Endothelial cell of umbilical vein (primary cell): Measurements from ENCODE around the gene SH3D19. TPM values are rescaled to one million over a fixed set of nuclear protein-coding genes. Genes with fewer than 3 reads are reported as not detected.

ENCODE experiments used
- BruUV-seq: library from RNA; stranded (reverse); fragments of 400-500 nt; replicated peaks from 2 replicates; lab custom pipeline; 2021; lab: Mats Ljungman, UMichigan
- CTCF ChIA-PET: fragments of 300-600, 350-600 bp; sonication (Branson Sonifier 250); formaldehyde crosslinking; loops from one replicate; lab custom pipeline; 2021; ENCODE audit warnings: antibody characterized with exemption, inconsistent platforms; lab: Charles Lee
- POLR2A ChIA-PET: fragments of 300-600, 350-600 bp; sonication (Branson Sonifier 250); formaldehyde crosslinking; loops from one replicate; lab custom pipeline; 2021; ENCODE audit warnings: antibody characterized with exemption, inconsistent platforms; lab: Charles Lee
- DNase-seq: peaks from one replicate; pipeline ENCODE4 v3.0.0-alpha.2; 2011; ENCODE audit warnings: low read depth, low spot score
- FAIRE-seq: peaks from 2 replicates; lab custom pipeline; 2011; peaks lifted over from hg19 to GRCh38; lab: Jason Lieb, UNC
- H2AFZ ChIP-seq: 2 replicates; pipeline ENCODE4 v1.6.0; 2012; ENCODE audit warnings: low read depth, low read length, control low read depth, inconsistent platforms
- H3K27ac ChIP-seq: 2 replicates; pipeline ENCODE4 v1.5.1; 2011; ENCODE audit warnings: low read depth, mild to moderate bottlenecking, control low read depth, low read length, moderate library complexity; ENCODE audit not compliant: insufficient read depth
- H3K27me3 ChIP-seq, 2 experiments: 2 replicates each; pipeline versions ENCODE4 v1.6.0 to v1.6.1; 2011; ENCODE audit warnings: low read length in 2 of 2, mixed read lengths in 1 of 2; ENCODE audit not compliant: control insufficient read depth in 2 of 2, insufficient read depth in 2 of 2
- H3K36me3 ChIP-seq, 2 experiments: 2 replicates in 1 of 2; 3 replicates in 1 of 2; pipeline ENCODE4 v1.5.1; 2011; ENCODE audit warnings: low read length in 2 of 2, mild to moderate bottlenecking in 1 of 2, moderate library complexity in 1 of 2; ENCODE audit not compliant: control insufficient read depth in 2 of 2, insufficient read depth in 2 of 2; ENCODE audit errors: extremely low read depth in 1 of 2
- H3K4me1 ChIP-seq: 3 replicates; pipeline ENCODE4 v1.5.1; 2011; ENCODE audit warnings: mild to moderate bottlenecking, low read length; ENCODE audit not compliant: control insufficient read depth, insufficient read depth; ENCODE audit errors: extremely low read depth
- H3K4me2 ChIP-seq: 2 replicates; pipeline ENCODE4 v1.6.1; 2011; ENCODE audit warnings: low read length, control low read depth, mixed read lengths; ENCODE audit not compliant: insufficient read depth
- H3K4me3 ChIP-seq, 3 experiments: fragments of 200-600 bp in 1 of 3; sonication (generic), shearing (Covaris generic) in 1 of 3; replicated peaks in 1 of 3; 2 replicates each; pipeline ENCODE4 v1.5.1; 2011 to 2016; ENCODE audit warnings: control low read depth in 3 of 3, low read length in 3 of 3, mild to moderate bottlenecking in 2 of 3, inconsistent platforms in 1 of 3, low read depth in 1 of 3, moderate library complexity in 1 of 3; ENCODE audit not compliant: insufficient read depth in 1 of 3
- H3K79me2 ChIP-seq: 2 replicates; pipeline ENCODE4 v1.6.0; 2012; ENCODE audit warnings: low read length, inconsistent platforms; ENCODE audit not compliant: control insufficient read depth, insufficient read depth
- H3K9ac ChIP-seq: replicated peaks from 2 replicates; pipeline ENCODE3; 2011; ENCODE audit warnings: low read length, control low read depth; ENCODE audit not compliant: insufficient read depth; ENCODE audit errors: extremely low read depth
- H3K9me1 ChIP-seq: replicated peaks from 3 replicates; pipeline ENCODE4 v1.6.0; 2011; ENCODE audit warnings: mild to moderate bottlenecking, low read length; ENCODE audit not compliant: control insufficient read depth, insufficient read depth; ENCODE audit errors: extremely low read depth
- H3K9me3 ChIP-seq: replicated peaks from 2 replicates; pipeline ENCODE4 v1.5.1; 2012; ENCODE audit warnings: low read length, inconsistent platforms; ENCODE audit not compliant: control insufficient read depth, insufficient read depth
- H4K20me1 ChIP-seq: replicated peaks from 2 replicates; pipeline ENCODE3; 2011; ENCODE audit warnings: mild to moderate bottlenecking, low read length; ENCODE audit not compliant: control insufficient read depth, insufficient read depth; ENCODE audit errors: extremely low read depth
- CTCF ChIP-seq, 2 donors: IDR thresholded peaks; 1 replicate in 1 of 2; 2 replicates in 1 of 2; pipeline ENCODE4 v1.5.1; 2011; ENCODE audit warnings: low read length in 2 of 2, mild to moderate bottlenecking in 2 of 2, moderate library complexity in 2 of 2, control low read depth in 1 of 2, inconsistent platforms in 1 of 2, low read depth in 1 of 2; ENCODE audit not compliant: insufficient read depth in 1 of 2; ENCODE audit errors: extremely low read depth in 1 of 2
- EZH2 ChIP-seq: IDR thresholded peaks from 2 replicates; pipeline ENCODE4 v1.6.1; 2012; ENCODE audit warnings: borderline replicate concordance, low read depth, mild to moderate bottlenecking, moderate library complexity, low read length, inconsistent platforms; ENCODE audit not compliant: severe bottlenecking
- FOS ChIP-seq: IDR thresholded peaks from 2 replicates; pipeline ENCODE4 v1.6.1; 2011; ENCODE audit warnings: mild to moderate bottlenecking, low read length, moderate library complexity, borderline replicate concordance; ENCODE audit not compliant: insufficient read depth
- GATA2 ChIP-seq: IDR thresholded peaks from 2 replicates; pipeline ENCODE4 v1.7.0; 2011; ENCODE audit warnings: low read depth, mild to moderate bottlenecking, moderate library complexity, mixed read lengths, low read length; ENCODE audit not compliant: insufficient read length, insufficient read depth
- JUN ChIP-seq: IDR thresholded peaks from 2 replicates; pipeline ENCODE4 v1.6.1; 2011; ENCODE audit warnings: borderline replicate concordance, low read depth; ENCODE audit not compliant: insufficient read length, insufficient read depth
- MAX ChIP-seq: IDR thresholded peaks from 2 replicates; pipeline ENCODE4 v1.6.1; 2011; ENCODE audit not compliant: insufficient read depth, insufficient read length
- MYC ChIP-seq: IDR thresholded peaks from one replicate; pipeline ENCODE4 v1.6.1; 2011; ENCODE audit warnings: mild to moderate bottlenecking, low read depth, low read length
- POLR2A ChIP-seq: IDR thresholded peaks from 2 replicates; pipeline ENCODE4 v1.6.1; 2012; ENCODE audit warnings: low read depth, mild to moderate bottlenecking, control low read depth, low read length
- POLR2AphosphoS5 ChIP-seq: IDR thresholded peaks from 2 replicates; pipeline ENCODE4 v1.6.1; 2012; ENCODE audit warnings: low read depth, mild to moderate bottlenecking, control low read depth, low read length, moderate library complexity; ENCODE audit not compliant: insufficient read depth
- dilution Hi-C: fragments of 300-500 bp; cut with MboI; formaldehyde crosslinking; loops from one replicate; pipeline ENCODE4 v1.15.0; 2019; ENCODE audit warnings: low sequenced_read_pairs; ENCODE audit not compliant: extremely low pct_ligation_motif_present
- intact Hi-C: fragments of 100-400 bp; cut with micrococcal nuclease; formaldehyde crosslinking; loops from one replicate; pipeline ENCODE4 v1.10.0; 2022
- polyA plus RNA-seq, 4 experiments: library from polyadenylated mRNA; depleted of rRNA in 3 of 4; stranded (reverse) in 3 of 4; unstranded in 1 of 4; fragments of >200 nt; gene quantifications; 2 replicates each; pipeline versions ENCODE4 v1.2.1 to v1.2.3, GENCODE V29; 2011 to 2012; ENCODE audit warnings: missing spikeins in 1 of 4
- total RNA-seq: library from RNA; stranded (reverse); gene quantifications from 2 replicates; pipeline ENCODE4 v1.2.3, GENCODE V29; 2021

Gene SH3D19
- total and polyA plus RNA-seq, 2 donors (not counting 3 experiments of a cell fraction or from before 2014, with no cell fraction given) = 37.5 to 92.8 TPM

DNA sequence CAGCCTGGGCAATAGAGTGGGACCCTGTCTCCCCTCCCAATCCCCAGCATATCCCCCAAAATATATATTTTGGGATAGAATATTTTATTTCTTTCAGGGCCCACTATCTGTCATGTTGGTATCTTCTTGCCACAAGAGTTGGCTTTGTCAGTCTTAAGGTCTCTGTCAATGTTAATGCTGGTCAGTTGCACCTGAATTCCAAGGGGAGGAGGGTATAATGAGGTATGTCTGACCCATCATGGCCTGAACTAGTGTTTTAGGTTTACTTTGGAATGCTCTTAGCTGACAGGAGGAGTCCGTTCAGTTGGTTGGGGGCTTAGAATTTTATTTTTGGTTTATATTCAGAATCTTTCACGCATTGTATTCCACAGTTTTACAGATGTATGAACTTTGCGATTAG is 232.2 kb downstream of the SH3D19 start:
- Histone ChIP-seq H3K27ac (no peak overlapping the region), H3K4me2 (no peak overlapping the region), H4K20me1 (no peaks in the 10 kb centered on the region), H3K9me1 (no peaks in the 10 kb centered on the region), H3K36me3 (no peaks in the 10 kb centered on the region), H3K79me2 (no peaks in the 10 kb centered on the region), H3K9ac (no peak overlapping the region), H3K27me3 (no peaks in the 10 kb centered on the region), H3K4me1 (no peaks in the 10 kb centered on the region), H3K9me3 (no peaks in the 10 kb centered on the region), H2AFZ (no peak overlapping the region), H3K4me3 (no peak overlapping the region)
- DNase-seq = no peak
- TF ChIP-seq FOS = no peak
- TF ChIP-seq MAX = no peak
- TF ChIP-seq CTCF (IDR thresholded peaks at IDR 0.05; ENCODE audit: extremely low read depth in 1 of 2, insufficient read depth in 1 of 2, low read depth in 1 of 2, low read length in 2 of 2) = no peak
- TF ChIP-seq POLR2A = no peak
- TF ChIP-seq GATA2 = no peak
- no peak for TF ChIP-seq EZH2
- no peak for TF ChIP-seq JUN
- TF ChIP-seq MYC = no peak
- TF ChIP-seq POLR2AphosphoS5 = no peak
- no TSS peak for BruUV-seq
- ChIA-PET POLR2A (no interaction called here), CTCF (no interaction called here)
- FAIRE-seq = no peak
- dilution Hi-C loops (no loop called here), intact Hi-C loops (no loop called here)
